Erythroblast (primary cell): Measurements from ENCODE around the gene BMP8B.

Experiments
- DNase-seq, 2 experiments: peaks; one replicate each; lab custom pipeline; 2025; lab: John Stamatoyannopoulos, UW
- GATA1 ChIP-seq: IDR thresholded peaks from 2 replicates; pipeline ENCODE4 v1.6.1; 2011; ENCODE audit warnings: low read depth, mild to moderate bottlenecking, control low read depth, low read length, moderate library complexity
- POLR2A ChIP-seq: IDR thresholded peaks from 2 replicates; pipeline ENCODE4 v1.6.1; 2011; ENCODE audit warnings: mild to moderate bottlenecking, low read length

Gene BMP8B

DNA sequence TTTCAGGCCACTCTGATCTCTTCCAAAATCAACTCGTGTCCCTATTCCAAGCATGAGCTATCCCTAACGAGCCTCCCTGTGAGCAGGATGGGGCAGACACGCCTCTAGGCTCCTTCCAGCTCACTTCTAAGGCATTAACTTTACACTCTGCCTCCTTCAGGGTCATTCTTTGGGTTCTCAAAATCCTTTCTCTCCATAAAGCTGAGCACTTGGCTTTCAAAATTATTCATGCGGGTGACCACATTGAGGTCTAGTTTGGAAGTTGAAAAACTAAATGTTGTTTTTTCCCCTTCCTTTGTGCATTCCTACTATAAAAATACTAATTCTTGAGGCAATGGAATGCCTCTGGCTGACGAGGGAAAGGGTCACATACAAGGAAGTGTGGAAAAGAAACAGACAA lies 33.5 kb upstream of the BMP8B start:
- no peak for DNase-seq
- TF ChIP-seq GATA1, result no peak
- TF ChIP-seq POLR2A, result no peak

DNA sequence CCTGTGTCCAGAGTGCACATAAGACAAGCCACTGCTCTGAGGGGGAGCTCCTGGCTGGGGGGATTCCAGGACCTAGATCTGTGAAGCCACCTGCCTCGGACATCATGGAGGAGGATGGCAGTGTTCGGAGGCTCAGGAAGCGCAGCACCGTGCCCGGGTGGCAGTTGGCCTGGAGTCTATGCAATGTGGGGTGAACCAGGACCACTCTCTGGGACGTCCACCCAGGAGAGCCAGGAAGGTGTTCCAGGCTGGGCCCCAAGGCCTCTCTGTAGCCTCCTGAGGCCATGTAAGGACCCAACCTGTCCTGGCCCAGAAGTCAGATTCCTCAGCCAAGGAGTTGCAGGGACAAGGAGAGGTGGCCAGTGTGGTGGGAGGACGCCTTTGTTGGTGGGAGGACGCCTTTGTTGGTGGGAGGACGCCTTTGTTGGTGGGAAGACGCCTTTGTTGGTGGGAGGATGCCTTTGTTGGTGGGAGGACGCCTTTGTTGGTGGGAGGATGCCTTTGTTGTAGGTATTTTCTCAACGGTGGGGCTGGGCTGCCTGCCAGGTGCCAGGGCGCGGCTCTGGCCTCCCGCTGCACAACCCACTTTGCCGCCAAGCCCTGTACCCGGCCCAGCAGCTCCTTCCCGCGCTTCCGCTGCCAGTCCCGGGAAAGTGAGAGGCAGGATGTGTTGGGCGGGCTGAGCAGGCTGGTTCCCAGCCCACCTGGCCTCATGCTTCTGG lies 30.6 kb upstream of the BMP8B start:
- DNase-seq, result no peak
- TF ChIP-seq POLR2A, result no peak
- no peak for TF ChIP-seq GATA1

DNA sequence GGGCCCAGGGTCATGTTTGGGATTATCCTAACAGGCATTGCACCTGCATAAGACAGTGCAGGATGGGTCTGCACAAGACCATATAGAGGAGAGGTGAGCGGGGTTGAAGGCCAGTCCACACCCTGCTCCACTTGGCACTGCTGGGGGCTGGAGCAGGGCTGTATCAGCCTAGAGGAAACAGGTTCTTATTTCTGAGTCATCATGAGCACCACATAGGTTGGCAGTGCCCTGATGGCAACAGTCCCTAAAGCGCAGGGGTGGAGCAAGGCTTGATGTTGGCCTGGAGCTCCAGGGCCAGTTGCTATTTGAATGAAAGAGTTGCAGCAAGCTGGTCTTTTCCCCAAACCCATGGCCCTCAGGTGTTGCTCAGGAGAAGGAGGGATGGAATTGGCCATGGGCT lies 29.8 kb upstream of the BMP8B start:
- TF ChIP-seq GATA1, result no peak
- no peak for TF ChIP-seq POLR2A
- no peak for DNase-seq

DNA sequence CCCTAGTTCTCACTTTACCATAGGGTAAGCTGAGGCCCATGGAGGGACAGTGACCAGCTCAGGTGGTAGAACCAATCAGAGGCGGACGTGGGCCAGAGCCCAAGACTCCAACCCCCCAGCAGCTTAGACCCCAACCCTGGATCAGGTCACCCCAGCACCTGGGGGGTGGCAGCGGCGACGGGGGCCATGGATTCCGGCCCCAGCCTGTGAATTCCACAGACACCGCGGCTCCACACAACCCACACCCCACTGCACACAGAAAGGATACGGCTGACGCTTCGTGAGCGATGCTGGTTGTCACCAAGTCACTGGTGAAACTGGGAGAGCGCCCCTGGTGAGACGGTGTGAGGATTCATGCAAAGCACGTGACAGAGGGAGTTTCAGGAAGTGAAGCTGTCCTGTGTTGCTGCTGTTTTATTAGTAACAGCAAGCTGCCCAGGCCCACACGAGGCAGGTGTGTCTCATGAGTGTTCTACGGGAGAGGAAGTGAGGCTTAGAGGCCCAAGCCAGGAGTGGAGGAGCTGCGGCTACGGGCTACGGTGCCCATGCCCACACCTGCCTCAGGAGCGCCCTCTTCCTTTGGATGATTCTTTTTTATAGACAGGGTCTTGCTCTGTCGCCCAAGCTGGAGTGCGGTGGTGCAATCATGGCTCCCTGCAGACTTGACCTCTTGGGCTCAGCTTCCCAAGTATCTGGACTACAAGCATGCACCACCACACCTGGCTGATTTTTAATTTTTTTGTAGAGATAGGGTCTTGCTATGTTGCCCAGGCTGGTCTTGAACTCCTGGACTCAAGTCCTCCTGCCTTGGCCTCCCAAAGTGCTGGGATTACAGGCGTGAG lies 28.6 kb upstream of the BMP8B start:
- peak; percentile 35 to 36 for DNase-seq

DNA sequence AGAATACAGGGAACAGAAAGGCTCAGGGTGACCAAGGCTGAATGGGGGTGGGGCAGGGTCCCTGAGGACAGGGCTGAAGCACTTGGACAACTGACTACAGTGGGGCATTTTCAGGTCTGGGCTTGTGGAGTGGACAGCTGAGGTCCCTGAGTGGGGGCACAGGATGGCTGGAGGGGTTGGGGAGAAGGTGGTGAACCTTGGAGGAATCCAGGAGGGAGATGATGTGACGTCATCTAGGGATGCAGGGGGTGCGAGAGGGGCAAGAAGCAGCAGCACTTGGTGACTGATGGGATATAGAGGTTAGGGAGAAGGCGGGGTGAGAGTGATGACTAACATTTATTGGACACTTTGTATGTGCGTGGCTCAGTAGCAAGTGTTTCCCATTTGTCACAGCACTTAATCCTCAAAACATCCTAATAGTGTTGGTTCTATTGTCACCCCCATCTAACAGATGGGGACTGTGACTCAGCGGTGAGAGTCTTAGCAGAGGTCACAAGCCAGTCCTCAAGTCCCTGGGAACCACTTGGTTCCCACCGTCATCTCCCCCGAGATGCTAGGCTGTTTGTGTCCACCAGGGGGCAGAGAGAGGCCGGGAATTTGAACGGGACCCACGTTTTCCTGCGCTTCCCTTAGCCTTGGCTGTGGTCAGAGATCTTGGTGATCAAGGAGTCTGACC lies 27.9 kb upstream of the BMP8B start:
- TF ChIP-seq POLR2A, result no peak
- no peak for TF ChIP-seq GATA1
- peak; percentile 56 to 78 for DNase-seq

DNA sequence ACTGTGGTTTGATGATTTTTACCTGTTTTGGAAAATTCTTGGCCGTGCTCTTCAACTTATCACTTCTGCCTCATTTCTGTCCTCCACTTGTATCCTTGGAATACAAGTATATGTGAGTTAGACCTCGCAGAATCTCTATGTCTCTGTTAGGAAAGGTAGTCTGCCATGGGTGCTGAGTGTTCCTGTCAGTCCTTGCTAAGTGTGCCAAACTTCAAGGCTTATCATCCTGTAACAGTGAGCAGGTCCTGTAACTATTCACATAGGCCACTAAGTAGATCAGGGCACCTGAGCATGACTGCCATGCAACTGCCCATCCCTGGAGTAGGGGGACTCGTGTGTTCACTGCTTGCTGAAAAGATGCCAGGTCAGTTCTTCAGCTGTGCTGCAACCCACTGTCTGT lies 24.2 kb upstream of the BMP8B start:
- TF ChIP-seq GATA1 (no peak), POLR2A (no peak)
- no peak for DNase-seq

DNA sequence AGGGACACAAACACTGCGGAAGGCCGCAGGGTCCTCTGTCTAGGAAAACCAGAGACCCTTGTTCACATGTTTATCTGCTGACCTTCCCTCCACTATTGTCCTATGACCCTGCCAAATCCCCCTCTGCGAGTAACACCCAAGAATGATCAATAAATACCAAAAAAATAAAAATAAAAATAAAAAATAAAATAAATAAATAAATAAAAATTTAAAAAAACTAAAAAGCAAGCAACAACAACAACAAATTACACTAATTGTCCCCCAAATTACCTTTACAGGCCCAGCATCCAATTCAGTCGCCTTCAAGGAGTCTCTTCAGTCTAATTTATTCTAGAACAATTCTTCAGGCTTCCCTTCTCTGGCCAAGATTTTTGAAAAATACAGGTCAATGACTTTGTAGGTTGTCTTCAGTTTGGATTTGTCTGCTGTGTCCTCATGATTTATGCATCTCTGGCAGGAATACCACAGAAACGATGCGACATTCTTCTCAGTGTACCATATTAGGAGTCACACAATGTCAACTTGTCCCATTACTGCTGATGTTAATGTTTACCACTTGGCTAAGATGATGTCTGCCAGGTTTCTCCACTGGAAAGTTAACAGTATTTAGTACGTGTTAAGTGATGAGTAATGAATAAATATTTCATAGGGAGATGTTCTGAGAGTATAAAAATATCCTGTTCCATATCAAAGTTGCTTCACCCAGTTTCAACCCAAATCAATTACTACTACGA lies 20.3 kb upstream of the BMP8B start:
- TF ChIP-seq GATA1 (no peak), POLR2A (no peak)
- DNase-seq, result no peak

DNA sequence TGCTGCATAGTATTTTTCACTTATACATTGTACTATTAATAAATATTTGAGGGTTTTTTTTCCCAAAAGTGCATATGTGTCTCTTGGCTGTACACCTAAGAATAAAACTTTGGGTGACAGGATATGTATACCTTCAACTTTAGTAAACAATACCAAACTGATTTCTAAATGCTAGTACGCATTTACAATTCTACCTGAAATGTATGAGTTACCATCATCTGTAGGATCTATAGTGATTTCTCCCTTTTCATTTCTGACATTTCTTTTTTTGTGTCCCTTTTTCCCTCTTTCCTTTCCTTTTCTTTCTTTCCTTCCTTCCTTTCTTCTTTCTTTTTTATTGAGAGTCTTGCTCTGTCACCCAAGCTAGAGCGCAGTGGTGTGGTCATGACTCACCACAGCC lies 16.7 kb upstream of the BMP8B start:
- no peak for DNase-seq
- TF ChIP-seq GATA1 (no peak), POLR2A (no peak)

DNA sequence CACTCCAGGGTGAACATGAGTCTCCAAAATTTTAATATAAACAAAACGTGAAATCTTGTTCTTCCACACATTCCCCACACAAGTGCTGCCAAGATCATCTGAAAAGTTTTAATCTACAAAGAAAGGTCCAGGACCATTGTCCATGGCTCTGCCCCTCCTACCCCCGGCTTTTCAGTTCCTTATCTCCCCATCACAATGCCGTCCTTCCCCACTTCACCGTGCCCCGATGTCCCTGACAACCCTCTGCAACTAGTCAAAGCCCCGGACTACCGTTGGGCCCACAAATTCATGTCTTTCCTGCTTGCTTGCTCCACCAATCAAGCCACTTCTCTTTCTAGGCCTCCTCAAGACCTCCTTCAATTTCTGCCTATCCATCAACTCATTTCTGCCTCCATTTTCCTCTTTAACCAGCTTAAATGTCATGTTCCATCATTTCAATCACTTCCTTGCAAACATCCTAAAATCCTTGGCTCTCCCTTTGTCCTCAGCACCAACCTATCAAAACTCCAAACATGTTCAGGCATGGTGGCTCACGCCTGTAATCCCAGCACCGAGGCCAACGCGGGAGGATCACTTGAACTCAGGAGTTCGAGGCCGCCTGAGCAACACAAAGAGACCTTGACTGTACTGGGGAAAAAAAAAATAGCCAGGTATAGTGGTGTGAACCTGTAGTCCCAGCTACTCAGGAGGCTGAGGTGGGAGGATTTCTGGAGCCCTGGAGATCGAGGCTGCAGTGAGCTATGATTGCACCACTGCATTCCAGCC lies 14.0 kb upstream of the BMP8B start:
- no peak for DNase-seq
- TF ChIP-seq POLR2A, result no peak
- TF ChIP-seq GATA1, result no peak

DNA sequence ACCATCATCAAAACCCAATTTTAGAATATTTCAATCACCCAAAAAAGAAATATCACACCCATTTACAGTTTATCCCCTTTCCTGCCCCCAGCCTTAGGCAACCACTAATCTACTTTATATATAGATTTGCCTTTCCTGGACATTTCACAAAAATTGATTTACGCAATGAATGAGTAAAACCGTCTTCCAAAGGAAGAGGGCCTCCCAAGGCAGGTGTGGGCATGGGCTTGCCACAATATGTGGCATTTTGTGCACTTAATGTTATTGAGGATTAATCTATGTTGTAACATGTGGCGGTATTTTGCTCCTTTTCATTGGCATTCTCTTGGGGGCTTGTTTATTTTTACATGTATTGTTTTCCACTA lies 11.8 kb upstream of the BMP8B start:
- no peak for DNase-seq
- TF ChIP-seq GATA1 (no peak), POLR2A (no peak)

DNA sequence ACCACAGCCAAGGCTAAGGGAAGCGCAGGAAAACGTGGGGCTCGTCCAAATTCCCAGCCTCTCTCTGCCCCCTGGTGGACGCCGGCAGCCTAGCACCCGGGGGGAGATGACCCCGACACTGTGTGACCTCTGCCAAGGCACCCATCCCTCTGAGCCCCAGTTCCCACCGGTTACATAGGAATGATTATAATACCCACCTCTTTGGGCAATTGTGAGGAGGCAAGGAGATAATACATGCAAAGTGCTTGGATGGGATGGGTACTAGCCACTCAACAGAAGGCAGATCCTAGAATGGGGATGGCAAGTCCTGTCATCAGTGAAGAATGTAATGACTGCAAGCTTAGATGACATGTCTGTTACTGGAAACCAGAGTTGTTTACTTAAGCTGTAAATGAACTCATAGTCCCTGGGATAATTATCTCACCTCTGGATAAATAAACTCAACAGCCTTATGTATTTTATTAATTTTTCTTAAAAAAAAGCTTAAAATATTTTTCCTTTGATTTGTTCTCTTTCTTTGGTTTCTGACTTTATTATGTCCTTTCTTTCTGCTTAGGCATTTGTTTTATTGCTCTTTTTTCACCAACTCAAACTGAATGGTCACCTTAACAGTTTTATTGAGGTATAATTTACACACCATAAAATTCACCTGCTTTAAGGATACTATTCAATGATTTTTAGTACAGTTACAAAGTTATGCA lies 11.3 kb upstream of the BMP8B start:
- peak; percentile 61 to 78 for DNase-seq
- TF ChIP-seq GATA1 (no peak), POLR2A (no peak)

DNA sequence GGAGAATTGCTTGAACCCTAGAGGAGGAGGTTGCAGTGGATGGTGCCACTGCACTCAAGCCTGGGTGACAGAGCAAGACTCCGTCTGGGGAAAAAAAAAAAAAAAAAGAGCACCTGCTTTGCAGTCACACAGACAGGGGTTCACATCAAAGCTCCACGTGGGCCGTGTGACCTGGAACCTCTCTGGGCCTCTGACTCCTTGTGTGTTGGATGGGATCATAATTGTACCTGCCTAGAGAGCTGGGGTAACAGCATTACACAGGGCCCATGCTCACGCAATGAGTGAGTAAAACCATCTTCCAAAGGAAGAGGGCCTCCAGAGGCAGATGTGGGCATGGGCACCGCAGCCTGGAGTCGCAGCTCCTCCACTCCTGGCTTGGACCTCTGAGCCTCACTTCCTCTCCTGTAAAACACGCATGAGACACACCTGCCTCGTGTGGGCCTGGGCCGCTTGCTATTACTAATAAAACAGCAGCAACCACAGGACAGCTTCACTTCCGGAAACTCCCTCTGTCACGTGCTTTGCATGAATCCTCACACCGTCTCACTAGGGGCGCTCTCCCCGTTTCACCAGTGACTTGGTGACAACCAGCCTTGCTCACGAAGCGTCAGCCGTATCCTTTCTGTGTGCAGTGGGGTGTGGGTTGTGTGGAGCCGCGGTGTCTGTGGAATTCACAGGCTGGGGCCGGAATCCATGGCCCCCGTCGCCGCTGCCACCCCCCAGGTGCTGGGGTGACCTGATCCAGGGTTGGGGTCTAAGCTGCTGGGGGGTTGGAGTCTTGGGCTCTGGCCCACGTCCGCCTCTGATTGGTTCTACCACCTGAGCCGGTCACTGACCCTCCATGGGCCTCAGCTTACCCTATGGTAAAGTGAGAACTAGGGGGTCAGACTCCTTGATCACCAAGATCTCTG lies 10.4 kb upstream of the BMP8B start:
- DNase-seq, result peak; percentile 94
- peak; percentile 56 for TF ChIP-seq POLR2A
